Panc1 (cell line): ENCODE results near the gene TTC28. TPM values are rescaled to one million over a fixed set of nuclear protein-coding genes. Genes with fewer than 3 reads are reported as not detected.

Experiments
- ATAC-seq: fragments of 200-7000 bp; cut with Tn5 transposase; 2 replicates; pipeline ENCODE4 v1.9.1; 2020; ENCODE audit warnings: mild to moderate bottlenecking, moderate library complexity
- BruUV-seq: library from RNA; stranded (reverse); fragments of 400-500 nt; replicated peaks from 2 replicates; lab custom pipeline; 2021; lab: Mats Ljungman, UMichigan
- CTCF ChIA-PET: fragments of 300-600 bp; sonication (Branson Sonifier 250); formaldehyde crosslinking; loops from one replicate; lab custom pipeline; 2022; ENCODE audit warnings: antibody characterized with exemption; lab: Charles Lee
- POLR2A ChIA-PET: fragments of 300-600 bp; sonication (Branson Sonifier 250); formaldehyde crosslinking; loops from one replicate; lab custom pipeline; 2022; ENCODE audit warnings: antibody characterized with exemption; lab: Charles Lee
- DNase-seq: peaks from one replicate; pipeline ENCODE4 v3.0.0-alpha.2; 2010; ENCODE audit warnings: low read depth, low spot score
- H3K27ac ChIP-seq: 2 replicates; pipeline ENCODE4 v1.5.1; 2011; ENCODE audit warnings: mild to moderate bottlenecking, low read length, inconsistent platforms
- H3K27me3 ChIP-seq: fragments of 200-500 bp; sonication (Bioruptor generic); 2 replicates; pipeline ENCODE4 v1.6.0; 2014; ENCODE audit warnings: low read length, inconsistent platforms; ENCODE audit not compliant: control insufficient read depth, insufficient read depth
- H3K36me3 ChIP-seq: fragments of 200-500 bp; sonication (Bioruptor generic); 2 replicates; pipeline ENCODE4 v1.5.1; 2014; ENCODE audit warnings: inconsistent platforms, mild to moderate bottlenecking, low read length, moderate library complexity; ENCODE audit not compliant: control insufficient read depth, insufficient read depth
- H3K4me1 ChIP-seq: 2 replicates; pipeline ENCODE4 v1.5.1; 2011; ENCODE audit warnings: inconsistent platforms, mild to moderate bottlenecking, low read length, moderate library complexity; ENCODE audit not compliant: control insufficient read depth, insufficient read depth
- H3K4me3 ChIP-seq, 2 experiments: 2 replicates each; pipeline ENCODE4 v1.5.1; 2011 to 2012; ENCODE audit warnings: low read depth in 2 of 2, low read length in 2 of 2, mild to moderate bottlenecking in 2 of 2, inconsistent platforms in 1 of 2, moderate library complexity in 1 of 2
- H3K9me3 ChIP-seq: fragments of 200-500 bp; sonication (Bioruptor generic); 2 replicates; pipeline ENCODE4 v1.5.1; 2014; ENCODE audit warnings: low read depth, mild to moderate bottlenecking, inconsistent platforms, low read length, moderate library complexity; ENCODE audit not compliant: control insufficient read depth, insufficient read depth
- CTCF ChIP-seq: fragments of 450-650 bp; IDR thresholded peaks from 2 replicates; pipeline ENCODE4 v1.5.1; 2017; ENCODE audit warnings: mild to moderate bottlenecking
- POLR2AphosphoS5 ChIP-seq: IDR thresholded peaks from 2 replicates; pipeline ENCODE4 v1.6.1; 2012; ENCODE audit warnings: mild to moderate bottlenecking, low read depth, low read length, moderate library complexity
- REST ChIP-seq, 2 experiments: IDR thresholded peaks; 2 replicates each; pipeline ENCODE4 v1.6.1; 2011 to 2012; ENCODE audit warnings: low read depth in 2 of 2, control low read depth in 1 of 2, low read length in 1 of 2, mild to moderate bottlenecking in 1 of 2, moderate library complexity in 1 of 2; ENCODE audit not compliant: insufficient read depth in 1 of 2
- SIN3A ChIP-seq: IDR thresholded peaks from 2 replicates; pipeline ENCODE4 v1.6.1; 2012; ENCODE audit warnings: low read depth, mild to moderate bottlenecking, low read length, moderate library complexity, borderline replicate concordance; ENCODE audit not compliant: insufficient read depth
- TCF7L2 ChIP-seq: IDR thresholded peaks from 2 replicates; pipeline ENCODE4 v1.6.1; 2011; ENCODE audit warnings: mild to moderate bottlenecking, low read depth, low read length, inconsistent platforms
- in situ Hi-C: cut with HindIII; loops from 2 replicates; pipeline ENCODE4 v1.10.0; 2016; ENCODE audit warnings: low sequenced_read_pairs, low pct_unique_long_range_greater_than_20kb
- intact Hi-C: fragments of 100-400 bp; cut with micrococcal nuclease; formaldehyde crosslinking; loops from one replicate; pipeline ENCODE4 v1.10.0; 2022; ENCODE audit not compliant: unreplicated experiment
- total RNA-seq: library from RNA; stranded (reverse); gene quantifications from one replicate; pipeline ENCODE4 v1.2.1, GENCODE V29; 2021; ENCODE audit not compliant: unreplicated experiment

TTC28 gene
- total RNA-seq, 1 experiment from 2014 or later = 24.8 TPM

- no peaks in the 10 kb centered on the region for H3K27me3 ChIP-seq
- H3K9me3 ChIP-seq = no peaks in the 10 kb centered on the region
- intact Hi-C loops (no loop called here), in situ Hi-C loops (no loop called here)
- no peak overlapping the region for H3K27ac ChIP-seq
- no peak for ATAC-seq
- DNase-seq = no peak
- ChIA-PET POLR2A (no interaction called here), CTCF (no interaction called here)
- no peaks in the 10 kb centered on the region for H3K36me3 ChIP-seq
- BruUV-seq = no TSS peak
- no peak overlapping the region for H3K4me3 ChIP-seq
- TF ChIP-seq CTCF = no peak
- no peak for TF ChIP-seq SIN3A
- no peak for TF ChIP-seq POLR2AphosphoS5
- TF ChIP-seq TCF7L2 = no peak
- no peak for TF ChIP-seq REST (IDR thresholded peaks at IDR 0.05; ENCODE audit: insufficient read depth in 1 of 2, low read depth in 2 of 2, low read length in 1 of 2)
- H3K4me1 ChIP-seq = no peaks in the 10 kb centered on the region; the same call in 1 of the 2 replicates
Measured at GRCh38 chr22:28002863-28003565, 676.6 kb downstream of the TTC28 start.

GRCh38 chr22:28002181-28002700, 677.4 kb downstream of the TTC28 start:
- Histone ChIP-seq H3K4me1 (no peaks in the 10 kb centered on the region; the same call in 1 of the 2 replicates), H3K4me3 (no peak overlapping the region), H3K9me3 (no peaks in the 10 kb centered on the region), H3K27me3 (no peaks in the 10 kb centered on the region), H3K36me3 (no peaks in the 10 kb centered on the region), H3K27ac (no peak overlapping the region)
- ATAC-seq = no peak
- no TSS peak for BruUV-seq
- DNase-seq = no peak
- ChIA-PET CTCF (no interaction called here), POLR2A (no interaction called here)
- intact Hi-C loops = no loop called here
- TF ChIP-seq TCF7L2 = no peak
- no peak for TF ChIP-seq CTCF
- no peak for TF ChIP-seq POLR2AphosphoS5
- TF ChIP-seq REST (IDR thresholded peaks at IDR 0.05; ENCODE audit: insufficient read depth in 1 of 2, low read depth in 2 of 2, low read length in 1 of 2) = no peak
- no peak for TF ChIP-seq SIN3A
- in situ Hi-C loops = no loop called here
